NCI-H69 (cell line): ENCODE measurements around the gene PCGF5.

Experiments
- DNase-seq: peaks from one replicate; lab custom pipeline; 2025; lab: John Stamatoyannopoulos, UW

The PCGF5 gene

DNA sequence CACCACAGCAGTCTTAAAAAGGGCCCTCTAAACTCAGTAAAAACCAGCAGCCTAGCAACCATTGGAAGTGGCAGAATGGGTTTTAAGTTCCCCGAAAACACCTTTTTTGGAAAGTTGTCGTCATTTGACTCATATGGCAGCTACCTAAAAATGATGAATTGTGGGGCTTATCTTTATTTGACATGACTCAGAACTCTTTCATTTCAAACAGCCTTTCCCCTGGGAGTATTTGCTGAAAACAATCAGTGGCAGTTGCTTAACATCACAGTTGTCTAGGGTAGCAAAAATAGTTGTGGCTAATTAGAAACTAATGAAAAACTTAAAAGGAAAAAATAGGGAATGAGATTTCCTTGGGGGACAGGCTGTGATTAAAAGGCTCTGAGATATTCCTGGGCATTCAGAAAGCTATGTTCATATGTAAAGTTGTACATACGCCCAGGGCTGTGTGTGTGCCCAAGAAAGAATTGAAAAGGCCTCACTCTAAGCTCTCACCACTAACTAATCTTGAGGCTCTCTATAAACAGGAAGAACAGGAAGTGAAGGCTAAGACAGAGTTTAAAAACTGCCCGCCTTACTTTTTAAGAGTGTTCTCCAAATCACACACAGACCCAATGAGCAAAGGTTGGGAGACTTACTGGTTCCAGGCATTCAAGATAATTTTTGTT, 108.0 kb downstream of the PCGF5 start:
- no peak for DNase-seq
